Epidermal melanocyte (primary cell): ENCODE data around the gene RFX1.
A peak's percentile ranks its signal among the peaks of the same experiment; 100 is the strongest.
"Not testable (repeated sequence)": the region's sequence is repeated elsewhere in the genome, so short reads cannot be mapped to it uniquely, and the experiment has no call there.

Experiments used
- DNase-seq: peaks from one replicate; pipeline ENCODE4 v3.0.0; 2011; ENCODE audit warnings: low spot score; ENCODE audit not compliant: insufficient read length

Gene RFX1

GRCh38 chr19:13937479-13938300 lies 68.4 kb downstream of the RFX1 start:
- DNase-seq, result peak; percentile 56

- DNase-seq, result peak; percentile 12
Observed at GRCh38 chr19:13935765-13936510, 70.2 kb downstream of the RFX1 start.

- peak; percentile 4 for DNase-seq
Observed at GRCh38 chr19:13934785-13935109, 71.4 kb downstream of the RFX1 start.

- peak; percentile 7 for DNase-seq
Observed at GRCh38 chr19:13932911-13933393, 73.2 kb downstream of the RFX1 start.

GRCh38 chr19:13932149-13932637 lies 73.9 kb downstream of the RFX1 start:
- DNase-seq, result no peak

- DNase-seq, result peak; percentile 15
Observed at GRCh38 chr19:13931391-13932148, 74.5 kb downstream of the RFX1 start.

- peak; percentile 5 for DNase-seq
Observed at GRCh38 chr19:13930402-13930801, 75.7 kb downstream of the RFX1 start.

GRCh38 chr19:13929956-13930355 lies 76.2 kb downstream of the RFX1 start:
- peak; percentile 9 for DNase-seq

GRCh38 chr19:13929340-13929739 lies 76.8 kb downstream of the RFX1 start:
- DNase-seq, result peak; percentile 15

GRCh38 chr19:13926715-13927114 lies 79.4 kb downstream of the RFX1 start:
- no peak for DNase-seq

GRCh38 chr19:13926010-13926409 lies 80.1 kb downstream of the RFX1 start:
- DNase-seq, result no peak

GRCh38 chr19:13923194-13923987 lies 82.7 kb downstream of the RFX1 start:
- no peak for DNase-seq

GRCh38 chr19:13922118-13922517 lies 84.0 kb downstream of the RFX1 start:
- not testable (repeated sequence) for DNase-seq

- DNase-seq, result peak; percentile 29
Observed at GRCh38 chr19:13920940-13921747, 85.0 kb downstream of the RFX1 start.

GRCh38 chr19:13920524-13920923 lies 85.6 kb downstream of the RFX1 start:
- DNase-seq, result no peak

- DNase-seq, result peak; percentile 12
Observed at GRCh38 chr19:13918726-13919411, 87.3 kb downstream of the RFX1 start.

GRCh38 chr19:13917888-13918406 lies 88.2 kb downstream of the RFX1 start:
- no peak for DNase-seq

- DNase-seq, result no peak
Observed at GRCh38 chr19:13914777-13915176, 91.3 kb downstream of the RFX1 start.

- DNase-seq, result no peak
Observed at GRCh38 chr19:13913352-13913751, 92.8 kb downstream of the RFX1 start.
